GM19023 (cell line): Measurements from ENCODE around the gene GNE.
"Not testable (repeated sequence)": the region's sequence is repeated elsewhere in the genome, so short reads cannot be mapped to it uniquely, and the experiment has no call there.

Experiments used
- ATAC-seq: cut with Tn5 transposase; IDR thresholded peaks from one replicate; pipeline ENCODE4 v1.9.1; 2021; ENCODE audit warnings: mild to moderate bottlenecking, moderate library complexity; ENCODE audit not compliant: unreplicated experiment

The GNE gene

GRCh38 chr9:36208521-36209253 is 49.6 kb downstream of the GNE start:
- no peak for ATAC-seq

DNA sequence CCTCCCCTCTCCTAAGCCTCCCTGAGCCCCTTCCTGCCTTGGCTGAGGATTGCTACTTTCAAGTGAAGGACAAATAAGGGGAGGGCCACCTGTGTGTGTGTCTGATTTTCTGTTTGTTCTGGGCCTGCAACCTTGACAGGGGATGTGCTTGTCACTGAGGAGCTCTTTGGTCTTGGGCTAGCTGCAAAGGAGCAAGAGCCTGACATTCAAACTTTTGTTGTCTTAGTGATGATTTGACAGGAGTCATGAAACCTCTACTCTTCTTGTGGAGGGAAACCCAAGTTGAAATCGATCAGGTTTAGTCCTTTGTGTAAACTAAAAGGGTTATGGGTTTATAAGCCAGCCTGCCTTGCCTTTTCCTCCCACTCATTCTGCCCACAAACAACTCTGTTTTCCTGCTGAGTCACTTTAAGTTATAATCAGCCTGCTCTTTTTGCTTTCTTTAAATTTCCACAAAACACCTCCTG is 50.7 kb downstream of the GNE start:
- ATAC-seq = no peak

DNA sequence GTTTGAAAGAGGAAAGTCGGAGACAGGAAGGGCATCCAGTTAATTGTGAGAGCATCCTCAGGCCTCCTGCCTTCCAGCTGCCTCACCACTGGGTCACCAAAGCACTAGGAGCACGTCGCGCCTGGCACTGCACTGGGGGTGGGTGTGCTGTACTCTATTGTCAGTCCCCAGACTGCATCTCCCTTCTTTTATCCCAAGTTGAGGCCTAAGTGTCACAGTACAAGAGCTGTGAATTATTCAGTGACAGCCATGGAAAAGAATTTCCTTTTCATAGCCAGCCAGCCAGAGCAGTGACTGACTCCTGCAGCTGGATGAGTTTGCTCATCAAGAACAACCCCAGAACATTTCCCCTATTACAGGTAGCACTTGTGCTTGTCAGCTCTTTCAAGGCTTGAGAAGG is 51.2 kb downstream of the GNE start:
- no peak for ATAC-seq

GRCh38 chr9:36204906-36205547 is 53.2 kb downstream of the GNE start:
- ATAC-seq = no peak

DNA sequence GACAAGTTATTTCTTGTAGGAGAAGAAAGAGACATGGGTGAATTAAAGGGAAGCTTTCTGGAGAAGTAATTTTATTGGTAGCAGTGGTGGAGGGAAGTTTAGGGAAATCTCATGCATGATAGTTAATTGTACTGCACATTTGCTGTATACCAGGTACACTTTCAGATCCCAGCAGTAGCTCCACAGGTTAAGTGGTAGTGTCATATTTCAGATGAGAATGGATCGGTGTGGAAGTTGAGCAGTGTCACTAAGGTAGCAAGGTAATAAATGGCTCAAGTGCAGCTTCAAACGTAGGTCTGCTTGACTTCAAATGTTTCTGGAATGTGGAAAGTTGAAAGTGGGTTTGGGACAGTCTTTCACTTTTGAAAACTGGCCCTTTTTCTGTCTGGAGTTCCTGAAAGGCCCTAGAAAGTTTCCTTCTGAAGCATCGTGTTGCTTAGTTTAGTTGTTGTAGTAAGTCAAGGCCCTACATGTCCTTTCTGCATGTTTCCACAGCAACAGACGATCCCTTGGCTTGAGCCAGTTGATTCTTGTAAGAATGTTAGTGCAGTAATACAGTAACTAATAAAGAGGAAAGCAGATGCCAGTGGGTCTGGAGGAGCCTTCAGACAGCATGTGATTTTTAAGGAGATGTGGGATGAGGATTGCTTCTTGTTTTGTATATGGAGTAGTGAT is 63.8 kb downstream of the GNE start:
- no peak for ATAC-seq

- no peak for ATAC-seq
These were observed 65.2 kb downstream of the GNE start for GRCh38 chr9:36193023-36193422.

- no peak for ATAC-seq
These were observed 66.1 kb downstream of the GNE start for GRCh38 chr9:36192196-36192595.

DNA sequence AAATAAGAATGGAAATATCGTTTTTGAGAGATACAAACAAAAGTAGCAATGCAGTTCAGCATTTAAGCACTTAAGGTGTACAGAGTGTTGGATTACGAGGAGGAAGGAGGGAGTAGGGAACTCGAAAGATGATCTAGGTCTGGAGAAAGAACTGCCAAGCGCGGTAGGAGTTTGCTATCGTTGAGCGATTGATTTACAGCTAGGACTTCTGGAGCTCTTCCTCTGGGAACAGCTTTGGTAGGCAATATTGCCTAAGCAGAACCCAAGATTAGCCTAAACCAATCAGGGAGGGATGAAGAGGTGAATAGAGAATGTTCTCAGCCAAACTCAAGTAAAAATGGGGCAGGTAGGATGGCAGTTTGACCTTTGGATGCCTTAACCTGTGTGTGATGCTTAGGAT is 66.6 kb downstream of the GNE start:
- ATAC-seq = no peak

GRCh38 chr9:36191290-36191645 is 67.0 kb downstream of the GNE start:
- peak; percentile 6 for ATAC-seq

DNA sequence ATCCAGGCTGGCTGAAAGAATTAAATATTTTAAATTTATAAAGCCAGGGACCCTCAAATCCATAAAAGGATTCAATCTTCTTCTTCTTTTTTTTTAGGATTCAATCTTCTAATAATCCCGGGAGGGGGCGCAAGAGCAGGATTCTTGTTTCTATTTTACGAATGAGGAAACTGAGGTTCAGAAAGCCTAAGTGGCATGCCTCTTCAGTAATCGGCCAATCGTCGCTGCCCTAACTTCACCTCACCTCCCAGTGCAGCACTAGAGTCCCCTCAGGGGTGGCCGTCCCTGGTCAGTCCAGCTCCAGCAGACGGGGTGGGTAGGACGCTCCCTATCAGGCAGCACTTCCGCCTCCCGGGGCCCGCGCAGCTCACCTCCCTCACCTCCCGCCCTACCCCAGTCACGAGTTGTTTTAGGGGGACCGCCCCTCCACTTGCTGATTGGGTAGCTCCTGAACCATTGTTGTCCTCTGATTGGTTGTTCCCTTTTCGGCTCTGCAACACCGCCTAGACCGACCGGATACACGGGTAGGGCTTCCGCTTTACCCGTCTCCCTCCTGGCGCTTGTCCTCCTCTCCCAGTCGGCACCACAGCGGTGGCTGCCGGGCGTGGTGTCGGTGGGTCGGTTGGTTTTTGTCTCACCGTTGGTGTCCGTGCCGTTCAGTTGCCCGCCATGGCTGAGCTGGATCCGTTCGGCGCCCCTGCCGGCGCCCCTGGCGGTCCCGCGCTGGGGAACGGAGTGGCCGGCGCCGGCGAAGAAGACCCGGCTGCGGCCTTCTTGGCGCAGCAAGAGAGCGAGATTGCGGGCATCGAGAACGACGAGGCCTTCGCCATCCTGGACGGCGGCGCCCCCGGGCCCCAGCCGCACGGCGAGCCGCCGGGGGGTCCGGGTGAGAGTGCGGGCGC is 67.6 kb downstream of the GNE start, which contains the start of gene CLTA:
CLTA (plus strand) TSS at position 534 of the 902 bp plus-strand sequence; CDS start at position 670, 136 bp downstream.
- peak; percentile 99 for ATAC-seq

- no peak for ATAC-seq
These were observed 68.3 kb downstream of the GNE start for GRCh38 chr9:36189976-36190375.

- ATAC-seq = no peak
These were observed 70.0 kb downstream of the GNE start for GRCh38 chr9:36188212-36188611.

- ATAC-seq = no peak
These were observed 70.8 kb downstream of the GNE start for GRCh38 chr9:36187414-36187813.

DNA sequence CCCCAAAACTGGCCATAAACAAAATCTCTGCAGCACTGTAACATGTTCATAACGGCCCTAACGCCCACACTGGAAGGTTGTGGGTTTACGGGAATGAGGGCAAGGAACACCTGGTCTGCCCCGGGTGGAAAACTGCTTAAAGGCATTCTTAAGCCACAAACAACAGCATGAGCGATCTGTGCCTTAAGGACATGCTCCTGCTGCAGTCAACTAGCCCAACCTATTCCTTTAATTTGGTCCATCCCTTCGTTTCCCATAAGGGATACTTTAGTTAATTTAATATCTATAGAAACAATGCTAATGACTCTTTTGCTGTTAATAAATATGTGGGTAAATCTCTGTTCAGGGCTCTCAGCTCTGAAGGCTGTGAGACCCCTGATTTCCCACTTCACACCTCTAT is 78.0 kb downstream of the GNE start:
- not testable (repeated sequence) for ATAC-seq

GRCh38 chr9:36177571-36177970 is 80.7 kb downstream of the GNE start:
- ATAC-seq = no peak

DNA sequence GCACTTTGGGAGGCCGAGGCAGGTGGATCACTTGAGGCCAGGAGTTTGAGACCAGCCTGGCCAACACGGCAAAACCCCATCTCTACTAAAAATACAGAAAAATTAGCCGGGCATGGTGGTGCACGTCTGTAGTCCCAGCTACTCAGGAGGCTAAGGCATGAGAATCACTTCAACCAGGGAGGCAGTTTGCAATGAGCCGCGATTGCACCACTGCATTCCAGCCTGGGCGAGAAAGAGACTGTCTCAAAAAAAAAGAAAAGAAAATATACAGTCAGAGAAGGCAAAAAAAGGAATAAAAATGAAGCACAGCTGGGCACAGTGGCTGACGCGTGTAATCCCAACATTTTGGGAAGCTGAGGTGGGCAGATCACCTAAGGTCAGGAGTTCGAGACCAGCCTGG is 81.8 kb downstream of the GNE start:
- not testable (repeated sequence) for ATAC-seq

GRCh38 chr9:36175209-36175608 is 83.0 kb downstream of the GNE start:
- not testable (repeated sequence) for ATAC-seq

GRCh38 chr9:36174731-36175130 is 83.5 kb downstream of the GNE start:
- ATAC-seq = no peak

- no peak for ATAC-seq
These were observed 84.0 kb downstream of the GNE start for GRCh38 chr9:36174271-36174670.

GRCh38 chr9:36173861-36174260 is 84.4 kb downstream of the GNE start:
- ATAC-seq = no peak

DNA sequence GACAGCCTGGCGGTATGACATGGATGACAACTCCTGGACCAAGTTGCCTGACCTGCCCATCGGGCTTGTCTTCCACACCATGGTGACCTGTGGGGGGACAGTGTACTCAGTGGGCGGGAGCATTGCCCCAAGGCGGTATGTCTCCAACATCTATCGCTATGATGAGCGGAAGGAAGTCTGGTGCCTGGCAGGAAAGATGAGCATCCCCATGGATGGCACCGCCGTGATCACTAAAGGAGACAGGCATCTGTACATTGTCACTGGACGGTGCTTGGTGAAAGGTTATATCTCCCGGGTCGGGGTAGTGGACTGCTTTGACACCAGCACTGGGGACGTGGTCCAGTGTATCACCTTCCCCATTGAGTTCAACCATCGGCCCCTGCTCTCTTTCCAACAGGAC is 87.7 kb downstream of the GNE start:
- ATAC-seq = no peak
